Stimulated activated CD4-positive, alpha-beta T cell treated with anti-CD3 and anti-CD28 coated beads, Interleukin-2, amount 100 ng/mL, for 4 hours (primary cell): ENCODE data around the gene ARHGEF16.

Experiments used
- DNase-seq: peaks from one replicate; pipeline ENCODE4 v3.0.0-alpha.2; 2020; ENCODE audit warnings: low read depth

Gene ARHGEF16

GRCh38 chr1:3456964-3457909 lies 2.8 kb downstream of the ARHGEF16 start:
- no peak for DNase-seq

GRCh38 chr1:3457910-3458883 lies 3.7 kb downstream of the ARHGEF16 start:
- DNase-seq = no peak

- DNase-seq = no peak
Observed at GRCh38 chr1:3459051-3459908, 4.8 kb downstream of the ARHGEF16 start.

GRCh38 chr1:3459940-3460671 lies 5.6 kb downstream of the ARHGEF16 start:
- no peak for DNase-seq

GRCh38 chr1:3460672-3461131 lies 6.2 kb downstream of the ARHGEF16 start:
- DNase-seq = no peak

- DNase-seq = no peak
Observed at GRCh38 chr1:3461238-3461933, 6.9 kb downstream of the ARHGEF16 start.

GRCh38 chr1:3461934-3462275 lies 7.4 kb downstream of the ARHGEF16 start:
- no peak for DNase-seq

- no peak for DNase-seq
Observed at GRCh38 chr1:3462356-3463012, 8.0 kb downstream of the ARHGEF16 start.

- DNase-seq = no peak
Observed at GRCh38 chr1:3463013-3463385, 8.5 kb downstream of the ARHGEF16 start.

- no peak for DNase-seq
Observed at GRCh38 chr1:3463408-3463863, 9.0 kb downstream of the ARHGEF16 start.

GRCh38 chr1:3463891-3464648 lies 9.6 kb downstream of the ARHGEF16 start:
- no peak for DNase-seq

GRCh38 chr1:3464649-3465025 lies 10.2 kb downstream of the ARHGEF16 start:
- no peak for DNase-seq

GRCh38 chr1:3465091-3465934 lies 10.8 kb downstream of the ARHGEF16 start:
- no peak for DNase-seq

GRCh38 chr1:3465935-3466321 lies 11.5 kb downstream of the ARHGEF16 start:
- no peak for DNase-seq

GRCh38 chr1:3466366-3467075 lies 12.1 kb downstream of the ARHGEF16 start:
- DNase-seq = no peak

- DNase-seq = no peak
Observed at GRCh38 chr1:3467096-3468036, 12.9 kb downstream of the ARHGEF16 start.
